PC-9 (cell line): ENCODE data around the gene DHCR7.

Experiments
- CTCF ChIP-seq: fragments of 200-600 bp; sonication (generic); conservative IDR thresholded peaks from 2 replicates; pipeline ENCODE4 v1.6.1; 2017; ENCODE audit warnings: mixed run types, antibody characterized with exemption, mild to moderate bottlenecking, moderate library complexity
- EZH2 ChIP-seq: fragments of 200-600 bp; sonication (generic); IDR thresholded peaks from 2 replicates; pipeline ENCODE4 v1.8.0; 2017; ENCODE audit warnings: antibody characterized with exemption, low read depth

- TF ChIP-seq CTCF = no peak
- no peak for TF ChIP-seq EZH2
Measured at GRCh38 chr11:71448257-71449171, at the start of gene DHCR7.
